GM21367 (cell line): Measurements from ENCODE around the gene TRIM51G.
"Not testable (repeated sequence)": the region's sequence is repeated elsewhere in the genome, so short reads cannot be mapped to it uniquely, and the experiment has no call there.

ENCODE experiments used
- ATAC-seq: cut with Tn5 transposase; IDR thresholded peaks from one replicate; pipeline ENCODE4 v1.9.1; 2021; ENCODE audit not compliant: unreplicated experiment

The TRIM51G gene, protein sequence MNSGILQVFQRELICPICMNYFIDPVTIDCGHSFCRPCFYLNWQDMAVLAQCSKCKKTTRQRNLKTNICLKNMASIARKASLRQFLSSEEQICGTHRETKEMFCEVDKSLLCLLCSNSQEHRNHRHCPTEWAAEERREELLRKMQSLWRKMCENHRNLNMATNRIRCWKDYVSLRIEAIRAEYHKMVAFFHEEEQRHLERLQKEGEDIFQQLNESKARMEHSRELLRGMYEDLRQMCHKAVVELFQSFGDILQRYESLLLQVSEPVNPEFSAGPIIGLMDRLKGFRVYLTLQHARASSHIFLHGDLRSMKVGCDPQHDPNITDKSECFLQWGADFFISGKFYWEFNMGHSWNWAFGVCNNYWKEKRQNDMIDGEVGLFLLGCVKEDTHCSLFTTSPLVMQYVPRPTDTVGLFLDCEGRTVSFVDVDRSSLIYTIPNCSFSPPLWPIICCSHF

DNA sequence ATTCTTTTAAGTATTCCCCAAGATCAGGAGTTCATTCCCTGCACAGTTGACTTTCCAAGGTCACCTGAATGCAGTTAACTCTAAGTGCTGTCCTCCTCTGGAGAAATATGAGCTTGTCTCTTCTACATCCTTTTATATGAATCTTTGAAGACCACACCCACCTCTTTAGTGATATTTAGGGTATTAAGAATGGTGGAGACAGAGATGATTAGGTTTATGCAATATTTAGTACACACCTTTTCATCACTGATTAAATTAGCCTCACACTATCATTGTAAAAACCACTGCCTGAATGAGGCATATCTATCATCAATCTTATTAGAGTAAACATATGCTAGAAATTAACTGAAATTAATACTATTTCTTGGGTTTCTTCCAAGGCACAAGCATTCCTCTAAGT, at the start of gene TRIM51G:
Gene TRIM51G (minus strand): TSS at position 101 of the 400 bp plus-strand sequence. CDS start 2,190 bp downstream, outside the sequence.
- ATAC-seq: not testable (repeated sequence)

GRCh38 chr11:49028523-49028922, 44.8 kb upstream of the TRIM51G start, which contains the start of gene TRIM49B:
TRIM49B (plus strand) TSS chr11:49028823; CDS start chr11:49031600, 2,777 bp downstream.
- not testable (repeated sequence) for ATAC-seq

- not testable (repeated sequence) for ATAC-seq
Measured at GRCh38 chr11:48968592-48968991, 15.1 kb downstream of the TRIM51G start.

DNA sequence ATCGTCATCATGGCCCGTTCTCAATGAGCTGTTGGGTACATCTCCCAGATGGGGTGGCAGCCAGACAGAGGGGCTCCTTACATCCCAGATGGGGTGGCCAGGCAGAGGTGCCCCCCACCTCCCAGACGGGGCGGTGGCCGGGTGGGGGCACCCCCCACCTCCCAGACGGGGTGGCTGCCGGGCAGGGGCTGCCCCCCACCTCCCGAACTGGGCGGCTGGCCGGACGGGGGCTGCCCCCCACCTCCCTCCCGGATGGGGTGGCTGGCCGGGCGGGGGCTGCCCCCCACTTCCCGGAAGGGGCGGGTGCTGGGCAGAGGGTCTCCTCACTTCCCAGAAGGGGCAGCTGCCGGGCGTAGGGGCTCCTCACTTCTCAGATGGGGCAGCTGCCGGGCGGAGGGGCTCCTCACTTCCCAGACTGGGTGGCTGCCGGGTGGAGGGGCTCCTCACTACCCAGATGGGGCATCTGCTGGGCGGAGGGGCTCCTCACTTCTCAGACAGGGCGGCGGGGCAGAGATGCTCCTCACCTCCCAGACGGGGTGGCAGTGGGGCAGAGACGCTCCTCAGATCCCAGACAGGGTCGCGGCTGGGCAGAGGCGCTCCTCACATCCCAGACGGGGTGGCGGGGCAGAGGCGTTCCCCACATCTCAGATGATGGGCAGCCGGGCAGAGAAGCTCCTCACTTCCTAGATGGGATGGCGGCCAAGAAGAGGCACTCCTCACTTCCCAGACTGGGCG, 28.2 kb downstream of the TRIM51G start:
- not testable (repeated sequence) for ATAC-seq

GRCh38 chr11:48945796-48946195, 37.9 kb downstream of the TRIM51G start:
- ATAC-seq: not testable (repeated sequence)
